ENCODE results near the gene ASTN2.

- no peak for TF ChIP-seq CTCF (conservative IDR thresholded peaks at IDR 0.05; ENCODE audit: low read length)
- no peak for TF ChIP-seq EZH2phosphoT487 (IDR thresholded peaks at IDR 0.05; ENCODE audit: borderline replicate concordance, low read depth, low read length)
These were observed 982.8 kb downstream of the ASTN2 start for GRCh38 chr9:116432051-116432450.
